ENCODE measurements around the gene LRRC45. TPM values are rescaled to one million over a fixed set of nuclear protein-coding genes. Genes with fewer than 3 reads are reported as not detected.

Gene LRRC45
- total and polyA plus RNA-seq, 9 of the 15 experiments (the other 6 are each of a cell fraction or from before 2014, with no cell fraction given): 3.5 to 21.5 (median 11.2) TPM; not detected in 2

DNA sequence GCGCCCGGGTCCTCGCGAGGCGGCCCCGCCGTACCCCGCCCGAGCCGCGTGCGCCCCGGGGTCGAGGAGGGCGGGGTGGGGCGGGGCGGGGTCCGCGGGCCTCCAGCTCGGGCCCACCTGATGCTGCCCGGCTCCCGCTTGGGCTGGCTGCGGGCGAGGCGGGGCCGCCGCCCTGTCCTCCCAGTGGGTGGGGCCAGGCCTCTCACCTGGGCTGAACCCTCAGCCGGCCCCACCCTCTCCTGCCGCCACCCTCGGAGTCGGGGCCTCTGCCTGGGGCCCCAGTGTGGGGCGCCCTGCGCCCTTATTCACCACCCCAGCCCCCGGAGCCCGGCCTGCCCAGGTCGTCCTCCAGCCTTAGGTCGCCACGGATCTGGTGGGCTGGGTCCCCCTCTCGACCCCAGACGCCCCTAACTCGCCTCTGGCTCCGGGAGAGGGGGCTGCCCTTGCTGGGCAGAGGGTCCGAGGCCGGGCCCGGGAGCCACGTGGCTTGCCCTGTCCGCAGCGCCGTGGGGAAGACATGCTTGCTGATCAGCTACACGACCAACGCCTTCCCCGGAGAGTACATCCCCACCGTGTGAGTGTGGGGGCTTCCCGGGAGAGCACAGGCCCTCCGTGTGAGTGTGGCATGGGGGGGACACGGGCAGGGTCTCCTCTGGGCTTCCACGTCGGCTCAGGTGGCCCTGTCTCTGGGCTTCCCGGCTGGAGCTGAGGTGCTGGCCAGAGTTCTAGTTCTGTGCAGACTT lies 9.0 kb downstream of the LRRC45 start (continued):
- TF ChIP-seq SPI1 (IDR thresholded peaks at IDR 0.05; ENCODE audit: borderline replicate concordance, low read depth, low read length) (no peak), YY1 (IDR thresholded peaks at IDR 0.05; ENCODE audit: borderline replicate concordance in 1 of 3, control insufficient read depth in 1 of 3, extremely low read depth in 1 of 3, insufficient read depth in 3 of 3, insufficient read length in 1 of 3, insufficient replicate concordance in 2 of 3, low read depth in 1 of 3, low read length in 2 of 3) (no peak), XRCC5 (IDR thresholded peaks at IDR 0.05; ENCODE audit: low read depth, low read length) (0 out of 2 replicates have a peak, but pooled peaks have one; percentile 41), L3MBTL2 (IDR thresholded peaks at IDR 0.05) (peak; percentile 84), POLR2G (IDR thresholded peaks at IDR 0.05; ENCODE audit: low read depth, low read length) (peak; percentile 80)
- TF ChIP-seq, protein P1, sequence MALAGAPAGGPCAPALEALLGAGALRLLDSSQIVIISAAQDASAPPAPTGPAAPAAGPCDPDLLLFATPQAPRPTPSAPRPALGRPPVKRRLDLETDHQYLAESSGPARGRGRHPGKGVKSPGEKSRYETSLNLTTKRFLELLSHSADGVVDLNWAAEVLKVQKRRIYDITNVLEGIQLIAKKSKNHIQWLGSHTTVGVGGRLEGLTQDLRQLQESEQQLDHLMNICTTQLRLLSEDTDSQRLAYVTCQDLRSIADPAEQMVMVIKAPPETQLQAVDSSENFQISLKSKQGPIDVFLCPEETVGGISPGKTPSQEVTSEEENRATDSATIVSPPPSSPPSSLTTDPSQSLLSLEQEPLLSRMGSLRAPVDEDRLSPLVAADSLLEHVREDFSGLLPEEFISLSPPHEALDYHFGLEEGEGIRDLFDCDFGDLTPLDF (CRISPR knock-in tag; IDR thresholded peaks at IDR 0.05): no peak
- TF ChIP-seq, protein P2, sequence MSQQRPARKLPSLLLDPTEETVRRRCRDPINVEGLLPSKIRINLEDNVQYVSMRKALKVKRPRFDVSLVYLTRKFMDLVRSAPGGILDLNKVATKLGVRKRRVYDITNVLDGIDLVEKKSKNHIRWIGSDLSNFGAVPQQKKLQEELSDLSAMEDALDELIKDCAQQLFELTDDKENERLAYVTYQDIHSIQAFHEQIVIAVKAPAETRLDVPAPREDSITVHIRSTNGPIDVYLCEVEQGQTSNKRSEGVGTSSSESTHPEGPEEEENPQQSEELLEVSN (IDR thresholded peaks at IDR 0.05; ENCODE audit: borderline replicate concordance in 1 of 2, extremely low read depth in 1 of 2, insufficient read depth in 1 of 2, insufficient read length in 1 of 2, low read depth in 1 of 2, low read length in 1 of 2, poor library complexity in 1 of 2, severe bottlenecking in 1 of 2): peak; percentile 39 to 55
